Coronary artery (tissue), 2 donors: ENCODE data around the gene FOXP1.

Experiments
- DNase-seq: peaks from one replicate; pipeline ENCODE4 v3.0.0-alpha.2; 2017; ENCODE audit warnings: low spot score
- H3K27ac ChIP-seq, 2 donors: fragments of 200-600 bp; sonication (generic); one replicate each; pipeline ENCODE4 v1.5.1; 2016 to 2019
- H3K4me3 ChIP-seq: fragments of 200-600 bp; sonication (generic); 2 replicates; pipeline ENCODE4 v1.5.1; 2016; ENCODE audit warnings: mild to moderate bottlenecking, moderate library complexity
- TF ChIP-seq, protein P1 (sequence below): fragments of 200-600 bp; sonication (generic); IDR thresholded peaks from one replicate; pipeline ENCODE4 v1.5.1; 2019; ENCODE audit warnings: antibody characterized with exemption

Gene FOXP1

GRCh38 chr3:71559021-71559420 lies 24.5 kb downstream of the FOXP1 start:
- TF ChIP-seq, protein P1, sequence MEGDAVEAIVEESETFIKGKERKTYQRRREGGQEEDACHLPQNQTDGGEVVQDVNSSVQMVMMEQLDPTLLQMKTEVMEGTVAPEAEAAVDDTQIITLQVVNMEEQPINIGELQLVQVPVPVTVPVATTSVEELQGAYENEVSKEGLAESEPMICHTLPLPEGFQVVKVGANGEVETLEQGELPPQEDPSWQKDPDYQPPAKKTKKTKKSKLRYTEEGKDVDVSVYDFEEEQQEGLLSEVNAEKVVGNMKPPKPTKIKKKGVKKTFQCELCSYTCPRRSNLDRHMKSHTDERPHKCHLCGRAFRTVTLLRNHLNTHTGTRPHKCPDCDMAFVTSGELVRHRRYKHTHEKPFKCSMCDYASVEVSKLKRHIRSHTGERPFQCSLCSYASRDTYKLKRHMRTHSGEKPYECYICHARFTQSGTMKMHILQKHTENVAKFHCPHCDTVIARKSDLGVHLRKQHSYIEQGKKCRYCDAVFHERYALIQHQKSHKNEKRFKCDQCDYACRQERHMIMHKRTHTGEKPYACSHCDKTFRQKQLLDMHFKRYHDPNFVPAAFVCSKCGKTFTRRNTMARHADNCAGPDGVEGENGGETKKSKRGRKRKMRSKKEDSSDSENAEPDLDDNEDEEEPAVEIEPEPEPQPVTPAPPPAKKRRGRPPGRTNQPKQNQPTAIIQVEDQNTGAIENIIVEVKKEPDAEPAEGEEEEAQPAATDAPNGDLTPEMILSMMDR, result no peak
- H3K4me3 ChIP-seq, result no peak overlapping the region
- no peak for DNase-seq
- no peak overlapping the region for H3K27ac ChIP-seq

GRCh38 chr3:71554649-71555048 lies 28.9 kb downstream of the FOXP1 start:
- TF ChIP-seq, protein P1, result no peak
- Histone ChIP-seq H3K4me3 (no peak overlapping the region), H3K27ac (no peak overlapping the region)
- DNase-seq, result no peak

DNA sequence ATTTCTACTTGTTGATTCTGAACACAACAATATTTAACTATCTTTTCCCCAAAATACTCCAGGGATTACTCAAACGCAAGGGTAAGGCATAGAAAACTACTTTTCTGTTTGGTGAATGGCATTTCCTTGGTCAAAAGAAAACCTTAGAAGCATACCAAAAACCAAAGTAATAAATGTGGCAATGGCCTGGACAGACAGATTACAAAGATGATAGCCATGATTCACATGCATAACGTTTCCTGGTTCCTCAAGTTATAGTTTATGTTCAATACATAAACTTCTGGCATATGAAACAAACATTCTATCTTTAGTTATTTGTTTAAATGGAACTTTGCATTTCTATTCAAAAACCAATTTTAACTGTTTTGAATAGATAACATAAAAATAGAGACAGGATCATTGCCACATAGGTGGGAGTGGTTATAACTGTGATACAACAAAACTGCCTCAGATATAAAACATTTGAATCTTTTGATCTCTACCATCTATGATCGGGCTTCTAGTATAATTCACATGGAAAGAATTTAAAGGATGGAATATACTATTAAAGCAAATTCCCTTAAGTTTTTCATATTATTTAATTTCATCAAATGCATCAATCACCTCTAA lies 32.1 kb downstream of the FOXP1 start:
- Histone ChIP-seq H3K4me3 (no peak overlapping the region), H3K27ac (no peak overlapping the region)
- TF ChIP-seq, protein P1, result no peak
- DNase-seq, result no peak

- TF ChIP-seq, protein P1, result no peak
- H3K4me3 ChIP-seq, result no peak overlapping the region
- no peak overlapping the region for H3K27ac ChIP-seq
- DNase-seq, result no peak
Measured at GRCh38 chr3:71549951-71550350, 33.6 kb downstream of the FOXP1 start.

DNA sequence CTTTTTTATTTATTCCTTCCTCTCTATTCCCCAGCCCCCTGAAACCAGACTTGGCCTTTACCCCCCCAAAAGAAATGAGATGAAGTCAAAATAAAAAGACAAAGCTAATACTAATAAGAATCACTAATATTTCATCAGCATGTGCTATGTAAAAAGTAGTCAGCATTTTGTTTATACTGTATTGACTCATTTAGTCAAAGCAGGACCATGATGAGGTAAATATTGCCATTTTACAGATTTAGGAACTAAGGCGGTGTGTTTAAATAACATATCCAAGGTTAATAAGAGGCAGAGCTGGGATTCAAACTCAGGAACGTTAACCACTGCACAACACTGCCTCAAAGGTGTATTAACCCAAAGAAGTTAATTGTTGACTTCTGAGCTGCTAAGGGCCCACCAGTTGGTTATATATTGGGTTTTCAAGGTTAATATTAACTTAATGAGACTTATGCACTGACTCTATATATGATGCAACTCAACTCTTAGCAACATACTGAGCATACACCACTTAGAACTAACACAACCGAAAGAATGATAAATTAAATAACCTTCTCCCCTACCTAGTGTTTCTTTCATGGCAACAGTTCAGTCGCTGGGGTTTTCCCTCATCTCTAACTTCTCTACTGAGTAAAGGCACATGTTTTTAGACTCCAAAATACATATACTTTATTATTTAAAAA lies 34.7 kb downstream of the FOXP1 start:
- TF ChIP-seq, protein P1, result no peak
- Histone ChIP-seq H3K4me3 (no peak overlapping the region), H3K27ac (no peak overlapping the region)
- no peak for DNase-seq

DNA sequence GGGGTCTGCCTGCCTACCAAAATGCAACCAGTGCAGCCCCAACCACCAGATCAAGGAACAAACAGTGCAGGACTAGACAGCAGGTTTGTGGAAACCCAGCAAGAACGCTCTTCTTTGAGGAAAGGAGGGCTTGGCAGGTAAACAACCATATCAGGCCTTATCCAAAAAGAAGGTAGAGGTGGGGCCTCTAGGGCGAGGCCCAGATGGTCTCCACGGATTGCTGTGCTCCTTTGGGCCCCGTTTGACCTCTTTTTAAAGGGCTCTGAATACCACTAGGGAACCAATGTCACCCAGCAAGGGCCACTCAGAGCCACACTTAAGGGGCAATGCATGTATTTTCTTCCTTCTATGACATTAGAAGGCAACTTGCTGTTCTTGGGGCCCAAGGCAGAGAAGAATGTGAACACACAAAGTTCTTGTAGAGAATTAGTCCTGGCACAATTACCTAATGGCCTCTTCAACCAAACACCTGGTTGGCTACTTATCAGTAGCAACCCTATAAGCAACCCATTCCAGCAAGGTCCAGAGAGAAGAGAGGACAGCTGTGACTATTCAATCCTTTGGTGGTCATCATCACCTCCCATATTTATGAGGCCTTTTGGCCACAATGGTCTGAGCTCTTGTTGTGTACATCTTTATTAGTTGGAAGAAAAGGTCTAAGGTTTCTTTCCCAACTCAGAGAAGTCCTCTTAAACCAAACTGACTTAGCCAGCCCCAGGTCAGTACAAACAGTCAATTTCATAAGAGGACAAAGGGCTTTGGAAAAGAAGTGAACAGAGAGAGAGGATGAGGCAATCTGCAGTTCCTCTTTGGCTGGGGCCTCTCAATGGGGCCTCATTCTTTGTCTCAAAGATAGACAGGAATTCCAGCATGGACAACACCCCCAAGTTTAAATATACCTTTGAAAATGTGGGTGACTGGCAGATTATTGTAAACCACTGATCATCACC lies 36.0 kb downstream of the FOXP1 start:
- Histone ChIP-seq H3K4me3 (no peak overlapping the region), H3K27ac (peak overlapping the region in 1 of 2 donors; percentile 50)
- TF ChIP-seq, protein P1, result no peak
- DNase-seq, result no peak
